Activated CD8-positive, alpha-beta memory T cell treated with anti-CD3 and anti-CD28 coated beads for 4 hours (primary cell): Measurements from ENCODE around the gene MOSMO.
"Not testable (repeated sequence)": the region's sequence is repeated elsewhere in the genome, so short reads cannot be mapped to it uniquely, and the experiment has no call there.

Experiments used
- DNase-seq, 2 donors: peaks; one replicate each; pipeline ENCODE4 v3.0.0-alpha.2; 2020; ENCODE audit warnings: low read depth in 2 of 2

Gene MOSMO

DNA sequence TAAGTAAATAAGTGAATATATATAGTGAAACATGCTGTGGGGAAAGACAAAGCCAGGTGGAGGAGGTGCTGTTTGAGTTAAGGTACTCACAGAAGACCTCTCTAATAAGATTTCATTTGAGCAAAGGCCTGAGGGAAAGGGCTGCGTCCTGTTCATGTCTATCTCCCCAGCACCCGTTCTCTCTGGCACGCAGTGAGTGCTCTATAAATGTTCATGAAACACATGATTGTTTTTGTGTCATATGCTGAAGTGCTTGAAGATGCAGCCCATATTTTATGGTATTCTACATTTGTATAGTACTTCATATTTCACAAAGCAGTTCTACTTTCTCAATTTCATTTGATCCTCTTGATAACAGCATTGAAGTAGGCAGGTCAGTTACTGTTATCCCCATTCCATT, 85.4 kb downstream of the MOSMO start:
- no peak for DNase-seq

DNA sequence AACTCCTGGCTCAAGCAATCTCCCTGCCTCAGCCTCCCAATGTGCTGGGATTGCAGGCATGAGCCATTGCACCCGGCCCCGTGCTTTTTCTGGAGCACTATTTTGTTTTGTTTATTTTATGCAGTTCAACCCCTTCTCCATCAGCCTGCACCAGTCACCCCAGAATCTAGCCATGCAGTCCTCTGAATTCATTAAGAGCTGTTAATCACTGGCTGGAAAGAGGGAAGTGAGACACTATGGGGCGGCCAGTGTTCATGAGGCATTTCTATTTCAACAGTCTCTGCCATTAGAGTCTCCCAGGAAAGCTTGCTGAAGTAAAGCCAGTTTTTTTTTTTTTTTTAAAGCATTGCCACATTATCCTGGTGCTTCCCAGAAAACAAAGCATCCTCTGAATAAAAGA, 86.1 kb downstream of the MOSMO start:
- DNase-seq: no peak

DNA sequence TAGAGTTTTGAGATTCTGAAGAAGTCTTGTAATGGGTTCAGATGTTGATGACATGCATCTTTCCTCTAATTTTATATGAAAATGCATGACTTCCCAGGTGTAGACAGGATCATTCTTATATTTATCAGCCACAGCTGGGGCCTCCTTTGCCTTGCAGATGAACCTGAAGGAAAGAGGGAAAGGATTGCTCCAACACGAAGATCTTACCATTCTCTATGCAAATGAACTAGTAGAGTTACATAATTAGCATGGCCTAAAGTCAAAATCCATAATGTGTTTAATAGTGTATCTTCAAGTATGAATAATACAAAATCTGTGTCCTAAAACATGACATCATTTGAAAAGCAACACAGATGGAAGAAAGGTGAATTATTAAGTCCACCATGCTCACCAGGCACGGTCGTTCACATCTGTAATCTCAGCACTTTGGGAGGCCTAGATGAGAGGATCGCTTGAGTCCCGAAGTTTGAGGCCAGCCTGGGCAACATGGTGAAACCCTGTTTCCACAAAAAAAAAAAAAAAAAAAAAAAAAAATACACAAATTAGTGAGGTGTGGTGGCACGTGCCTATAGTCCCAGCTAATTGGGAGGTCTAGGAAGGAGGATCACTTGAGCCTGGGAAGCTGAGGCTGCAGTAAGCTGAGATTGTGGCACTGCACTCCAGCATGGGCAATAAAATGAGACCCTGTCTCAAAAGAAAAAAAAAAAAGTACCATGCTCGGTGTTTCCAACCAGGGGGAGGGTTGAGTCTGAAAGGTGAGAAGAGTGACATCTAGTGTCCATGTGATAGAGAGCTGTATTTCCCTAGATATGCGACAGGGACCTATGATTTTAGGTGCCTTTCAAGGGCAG, 90.7 kb downstream of the MOSMO start:
- no peak for DNase-seq

DNA sequence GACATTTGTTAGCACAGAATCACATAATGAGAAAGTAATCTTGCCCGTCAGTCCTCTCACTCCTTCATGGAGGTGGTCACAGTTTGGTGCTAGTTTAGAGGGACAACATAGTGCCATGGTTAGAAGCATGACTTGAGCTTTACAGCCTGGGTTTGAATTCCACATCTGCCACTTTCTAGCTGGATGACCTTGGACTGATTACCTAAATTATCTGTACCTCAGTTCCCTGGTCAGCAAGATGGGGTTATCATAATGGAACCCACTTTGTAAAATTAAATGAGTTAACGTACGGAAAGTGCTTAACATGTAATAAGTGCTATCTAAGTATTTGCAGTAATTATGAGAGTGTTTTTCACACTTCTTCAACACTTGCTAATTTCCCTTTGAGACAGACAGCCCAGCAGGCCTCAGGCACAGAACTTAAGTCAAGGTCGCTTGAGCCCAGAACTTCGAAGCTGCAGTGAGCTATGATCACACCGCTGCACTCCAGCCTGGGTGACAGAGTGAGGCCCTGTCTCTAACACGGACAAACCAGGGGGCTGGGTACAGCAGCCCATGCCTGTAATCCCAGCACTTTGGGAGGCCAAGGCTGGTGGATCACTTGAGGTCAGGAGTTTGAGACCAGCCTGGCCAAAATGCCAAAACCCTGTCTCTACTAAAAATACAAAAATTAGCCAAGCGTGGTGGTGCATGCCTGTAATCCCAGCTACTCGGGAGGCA, 91.5 kb downstream of the MOSMO start:
- no peak for DNase-seq

DNA sequence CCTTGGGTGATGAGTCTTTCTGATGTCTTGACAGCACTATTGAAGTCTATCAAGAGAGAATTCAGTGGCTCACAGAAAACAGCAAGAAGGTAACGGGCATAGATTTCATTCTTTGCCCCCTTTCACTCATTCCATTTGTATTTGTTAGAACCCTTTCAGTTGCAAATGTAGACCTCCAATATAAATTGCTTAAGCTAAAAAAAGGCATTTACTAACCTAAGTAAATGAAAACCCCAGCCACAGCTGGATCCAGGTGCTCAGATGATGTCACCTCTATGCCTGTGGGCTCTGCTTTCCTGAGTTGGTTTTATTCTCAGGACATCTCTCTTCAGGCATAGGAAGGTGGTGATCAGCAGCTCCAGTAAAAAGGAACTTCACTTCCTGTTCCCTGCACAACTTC, 95.5 kb downstream of the MOSMO start:
- DNase-seq: no peak

DNA sequence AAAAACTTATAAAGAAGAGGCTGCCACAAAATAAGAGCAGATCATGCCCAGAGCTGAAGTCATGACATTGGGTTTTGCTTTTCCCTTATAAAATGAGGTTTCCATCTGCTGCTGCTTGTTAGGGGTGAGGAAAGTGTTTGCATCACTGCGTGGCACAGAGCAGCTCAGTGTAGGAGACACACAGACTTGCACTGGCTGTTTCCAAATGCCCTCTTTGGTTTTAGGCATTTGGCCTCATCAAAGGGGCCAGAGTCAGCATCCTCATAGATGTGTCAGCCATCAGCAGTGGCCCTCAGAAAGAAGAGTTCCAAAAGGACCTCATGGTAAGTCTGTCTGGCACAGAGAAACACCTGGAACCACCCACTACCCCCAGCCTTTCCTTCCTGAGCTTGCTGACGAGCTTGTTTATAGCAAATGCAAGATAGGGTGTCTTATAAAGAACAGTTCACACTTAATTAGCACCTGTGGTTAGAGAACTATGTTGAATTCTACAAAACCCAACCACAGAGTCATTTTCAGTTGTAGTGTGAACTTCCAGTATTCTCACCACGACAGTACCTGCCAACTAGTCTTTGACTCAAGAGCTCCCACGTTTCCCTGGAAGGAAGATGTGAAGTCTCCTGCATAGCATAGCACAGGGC, 101.5 kb downstream of the MOSMO start:
- DNase-seq: no peak

DNA sequence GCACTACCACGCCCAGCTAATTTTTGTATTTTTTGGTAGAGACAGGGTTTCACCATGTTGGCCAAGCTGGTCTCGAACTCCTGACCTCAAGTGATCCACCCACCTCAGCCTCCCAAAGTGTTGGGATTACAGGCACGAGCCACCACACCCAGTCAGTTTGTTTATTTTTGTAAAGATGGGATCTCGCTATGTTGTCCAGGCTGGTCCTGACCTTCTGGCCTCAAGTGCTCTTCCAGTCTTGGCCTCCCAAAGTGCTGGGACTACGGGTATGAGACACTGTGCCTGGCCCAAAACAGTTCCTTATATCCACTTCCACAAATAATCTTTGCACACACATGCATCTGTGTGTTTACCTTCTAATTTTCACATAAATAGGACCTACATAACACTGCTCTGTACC, 103.7 kb downstream of the MOSMO start:
- DNase-seq: not testable (repeated sequence)

DNA sequence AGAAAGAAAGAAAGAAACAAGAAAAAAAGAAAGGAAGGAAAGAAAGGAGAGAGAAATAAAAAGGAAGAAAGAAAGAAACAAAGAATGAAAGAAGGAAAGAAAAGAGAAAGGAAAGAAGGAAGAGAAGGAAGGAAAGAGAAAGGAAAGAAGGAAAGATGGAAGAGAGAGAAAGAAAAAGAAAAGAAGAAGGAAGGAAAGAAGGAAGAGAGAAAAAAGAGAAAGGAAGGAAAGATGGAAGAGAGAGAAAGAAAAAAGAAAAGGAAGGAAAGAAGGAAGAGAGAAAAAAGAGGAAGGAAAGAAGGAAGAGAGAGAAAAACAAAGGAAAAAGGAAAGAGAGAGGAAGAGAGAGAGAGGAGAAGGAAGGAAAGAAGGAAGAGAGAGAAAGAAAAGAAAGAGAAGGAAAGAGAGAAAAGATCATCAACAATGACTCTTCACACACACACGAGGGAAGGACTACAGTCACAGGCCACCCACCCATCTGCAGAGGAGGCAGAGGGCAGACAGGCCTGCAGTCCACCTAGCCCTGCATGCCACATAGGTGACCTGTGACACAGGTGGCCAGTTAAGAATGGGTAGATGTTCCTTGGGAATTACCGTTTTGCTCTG, 108.3 kb downstream of the MOSMO start:
- no peak for DNase-seq

DNA sequence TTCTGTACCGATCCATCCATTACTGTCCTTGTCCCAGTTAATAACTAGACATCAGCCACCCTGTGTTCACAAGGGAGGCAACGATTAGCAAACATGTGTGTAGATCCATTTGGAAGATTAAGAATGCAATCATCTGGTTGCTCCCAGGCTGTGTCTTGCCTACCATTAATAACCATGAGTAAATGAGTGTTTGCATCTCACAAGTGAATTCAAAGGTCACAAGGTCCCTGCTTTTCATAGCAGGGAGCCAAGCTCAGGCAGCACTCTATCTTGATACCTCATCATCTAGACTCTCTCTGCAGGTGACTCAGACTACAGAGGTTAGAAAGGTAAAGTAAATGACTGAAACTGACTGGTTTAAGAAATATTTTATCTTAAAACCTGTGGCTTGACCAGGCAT, 109.7 kb downstream of the MOSMO start:
- DNase-seq: no peak

DNA sequence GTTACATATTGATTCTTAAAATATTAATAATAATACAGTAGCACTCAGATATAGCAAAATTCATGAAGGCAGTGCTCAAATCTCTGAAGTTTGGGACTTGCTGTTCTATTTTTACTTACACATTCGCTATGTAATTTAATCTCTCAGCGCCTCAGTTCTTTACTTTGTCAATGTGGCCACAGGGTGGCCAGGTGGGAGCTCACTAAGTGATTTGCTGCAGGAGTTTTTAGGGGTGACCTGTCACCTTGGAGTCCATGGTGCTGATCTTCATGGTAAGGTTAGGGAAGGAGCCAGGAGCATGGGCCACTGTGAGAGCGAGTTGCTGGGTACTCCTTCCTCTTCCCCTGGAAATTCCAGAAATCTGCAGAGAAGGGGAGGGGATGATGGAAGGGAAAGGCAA, 112.5 kb downstream of the MOSMO start:
- no peak for DNase-seq

DNA sequence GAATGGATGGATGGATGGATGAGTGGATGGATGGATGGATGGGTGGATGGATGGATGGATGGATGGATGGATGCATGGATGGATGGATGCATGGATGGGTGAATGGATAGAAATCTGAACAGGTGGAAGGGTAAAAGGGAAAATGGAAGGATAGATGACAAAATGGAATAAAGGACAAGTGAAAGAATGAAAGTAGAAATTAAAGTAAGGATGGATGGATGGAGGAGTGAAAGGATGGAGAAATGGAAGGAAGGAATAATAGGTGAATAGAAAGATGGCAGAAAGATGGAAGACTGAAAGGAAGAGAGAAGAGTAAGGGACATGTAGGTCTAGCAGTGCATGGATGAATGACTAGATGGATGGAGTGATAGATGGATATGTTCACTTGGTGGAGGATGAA, 114.3 kb downstream of the MOSMO start:
- no peak for DNase-seq

DNA sequence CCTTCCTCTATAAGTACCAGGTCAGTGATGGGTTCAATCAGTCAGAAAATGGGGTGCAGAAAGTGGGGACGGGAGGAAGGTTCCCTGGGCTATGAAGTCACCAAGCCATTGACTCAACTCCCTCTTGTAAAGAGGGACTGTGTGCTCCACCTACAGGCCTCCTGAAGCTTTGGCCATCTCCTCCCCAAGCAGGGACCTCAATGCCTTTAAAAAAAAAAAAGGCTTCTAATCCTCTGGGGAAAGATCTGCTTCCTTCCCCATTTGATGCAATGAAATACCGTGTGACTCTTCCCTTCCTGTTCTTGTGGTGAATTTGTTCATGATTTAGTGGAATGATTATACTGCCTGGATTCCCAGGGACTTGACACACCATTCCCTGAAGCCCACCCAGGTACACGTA, 115.2 kb downstream of the MOSMO start:
- DNase-seq: no peak

DNA sequence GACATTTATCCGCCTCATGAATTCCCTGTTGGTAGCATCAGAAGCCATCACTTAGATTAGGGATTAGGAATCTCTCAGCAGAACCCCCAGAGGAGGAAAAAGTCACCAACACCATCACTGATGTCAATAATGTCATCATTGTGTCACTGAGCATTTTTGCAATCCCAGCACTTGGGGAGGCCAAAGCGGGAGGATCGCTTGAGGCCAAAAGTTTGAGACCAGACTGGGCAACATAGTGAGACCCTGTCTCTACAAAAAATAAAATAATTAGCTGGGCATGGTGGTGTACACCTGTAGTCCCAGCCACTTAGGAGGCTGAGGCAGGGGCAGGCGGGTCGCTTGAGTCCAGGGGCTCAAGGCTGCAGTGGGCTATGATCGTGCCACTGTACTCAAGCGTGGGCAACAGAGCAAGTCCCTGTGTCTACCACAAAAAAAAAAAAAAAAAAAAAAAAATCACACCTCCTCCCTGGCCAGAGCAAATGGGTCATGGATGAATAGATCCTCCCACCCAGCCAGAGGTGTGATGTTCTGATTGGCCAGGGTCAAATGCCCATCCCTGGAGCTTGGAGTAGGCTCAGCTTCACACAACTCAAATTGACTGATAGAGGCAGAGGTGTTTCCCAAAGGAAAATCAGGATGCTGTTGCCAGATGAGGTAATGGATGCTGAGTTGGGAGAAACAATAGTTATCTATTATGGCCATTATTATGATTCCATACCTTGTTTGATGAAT, 116.0 kb downstream of the MOSMO start:
- no peak for DNase-seq

DNA sequence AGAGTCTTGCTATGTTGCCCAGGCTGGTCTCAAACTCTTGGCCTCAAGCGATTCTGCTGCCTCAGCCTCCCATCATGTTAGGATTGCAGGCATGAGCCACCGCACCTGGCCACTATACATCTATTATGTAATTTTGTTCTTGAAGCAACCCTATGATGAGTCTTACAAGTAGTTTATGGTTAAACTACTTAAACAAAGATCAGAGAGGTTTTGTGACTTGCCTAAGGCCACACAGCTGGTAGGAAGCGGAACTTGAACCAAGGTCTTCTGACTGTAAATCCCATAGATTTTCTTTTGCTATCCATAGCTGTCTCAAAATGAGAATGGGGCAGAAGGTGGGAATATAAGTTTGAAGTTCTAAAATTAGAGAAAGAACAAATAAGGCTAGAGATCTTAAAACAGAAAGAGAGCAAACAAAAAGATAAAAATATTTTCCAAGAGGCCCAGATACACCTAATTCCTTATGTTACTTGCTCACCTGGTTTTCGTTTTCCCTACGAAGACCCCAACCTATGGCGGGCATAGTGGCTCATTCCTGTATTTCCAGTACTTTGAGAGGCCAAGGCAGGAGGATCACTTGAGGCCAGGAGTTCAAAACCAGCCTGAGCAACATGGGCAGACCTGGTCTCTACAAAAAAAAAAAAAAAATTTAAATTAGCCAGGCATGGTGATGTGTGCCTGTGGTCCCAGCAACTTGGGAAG, 116.8 kb downstream of the MOSMO start:
- DNase-seq: no peak

DNA sequence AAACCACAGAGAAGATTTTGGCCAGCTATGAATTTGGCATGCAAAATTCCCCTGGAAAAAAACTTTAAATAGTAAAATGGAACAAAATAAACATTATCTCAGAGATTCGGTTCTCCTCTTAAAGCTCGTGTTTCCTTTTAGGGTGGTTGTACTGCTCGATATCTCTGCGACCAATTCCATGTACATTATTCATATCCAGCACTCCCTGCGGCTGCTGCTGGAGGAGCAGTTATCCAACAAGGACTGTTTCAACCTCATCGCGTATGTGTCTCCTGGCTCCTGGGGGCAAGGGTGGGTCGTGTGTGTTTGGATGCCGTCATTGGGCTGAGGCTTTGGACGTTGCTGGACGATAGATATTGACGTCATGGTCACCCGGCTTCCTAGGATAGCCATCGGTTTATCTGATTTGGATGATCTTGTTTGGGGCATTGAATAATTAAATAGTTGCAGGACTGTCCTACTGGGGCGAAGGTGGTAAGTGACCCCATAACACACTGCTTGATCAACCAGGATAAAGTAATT, 118.2 kb downstream of the MOSMO start:
- no peak for DNase-seq

DNA sequence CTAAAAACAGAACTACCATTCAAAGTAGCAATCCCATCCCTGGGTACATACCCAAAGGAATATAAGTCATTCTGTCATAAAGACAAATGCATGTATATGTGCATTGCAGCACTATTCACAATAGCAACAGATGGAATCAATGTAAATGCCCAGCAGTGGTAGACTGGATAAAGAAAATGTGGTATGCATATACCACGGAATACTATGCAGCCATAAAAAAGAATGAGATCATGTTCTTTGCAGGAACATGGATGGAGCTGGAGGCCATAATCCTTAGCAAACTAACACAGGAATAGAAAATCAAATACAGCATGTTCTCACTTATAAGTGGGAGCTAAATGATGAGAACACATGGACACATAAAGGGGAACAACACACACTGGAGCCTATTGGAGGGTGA, 120.6 kb downstream of the MOSMO start:
- DNase-seq: not testable (repeated sequence)

DNA sequence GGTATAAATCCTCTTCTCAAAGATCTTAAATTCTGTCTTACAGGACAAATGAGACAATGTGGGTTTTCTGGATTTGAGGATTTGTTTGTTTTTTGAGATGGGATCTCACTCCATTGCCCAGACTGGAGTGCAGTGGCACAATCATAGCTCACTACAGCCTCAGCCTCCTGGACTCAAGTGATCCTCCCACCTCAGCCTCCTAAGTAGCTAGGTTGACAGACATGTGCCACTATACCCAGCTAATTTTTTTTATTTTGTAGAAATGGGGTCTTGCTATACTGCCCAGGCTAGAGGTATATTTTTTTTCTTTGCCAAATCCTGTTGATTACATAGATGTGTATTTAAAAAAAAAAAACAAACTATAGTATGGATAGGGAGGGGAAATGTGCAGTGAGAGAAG, 122.6 kb downstream of the MOSMO start:
- DNase-seq: no peak

DNA sequence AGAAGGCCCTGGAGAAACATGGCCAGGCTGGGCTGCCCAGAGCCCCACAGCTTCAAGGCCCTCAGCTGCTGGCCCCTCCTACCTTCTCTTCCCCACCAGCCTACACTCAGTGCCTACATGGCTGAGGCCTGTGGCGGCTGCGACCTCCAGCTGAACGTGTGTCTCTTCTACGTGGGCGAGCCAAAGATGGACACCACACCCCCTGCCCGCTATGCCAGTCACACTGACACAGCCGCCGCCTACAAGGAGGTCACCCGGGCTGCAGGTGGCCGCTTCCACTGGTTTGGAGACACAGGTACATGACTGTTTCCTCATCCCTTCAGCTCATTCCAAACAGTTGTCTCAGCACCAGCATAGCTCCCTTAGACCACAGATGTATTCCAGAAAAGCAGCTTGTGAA, 124.9 kb downstream of the MOSMO start:
- DNase-seq: no peak
